SK-N-SH (cell line): ENCODE data around the gene ADAMTSL1. TPM values are rescaled to one million over a fixed set of nuclear protein-coding genes. Genes with fewer than 3 reads are reported as not detected.

Experiments
- CTCF ChIA-PET: fragments of 300-600, 350-600 bp; formaldehyde crosslinking; extraction: SDS; loops from one replicate; lab custom pipeline; 2021; lab: Yijun Ruan, JAX
- POLR2A ChIA-PET: fragments of 350-600 bp; sonication (Branson Sonifier 250); formaldehyde crosslinking; extraction: SDS; loops from one replicate; lab custom pipeline; 2020; ENCODE audit warnings: antibody characterized with exemption, inconsistent platforms; lab: Yijun Ruan, JAX
- DNase-seq: peaks from one replicate; pipeline ENCODE4 v3.0.0; 2012
- H2AFZ ChIP-seq: fragments of 200-600 bp; sonication (generic); 2 replicates; pipeline ENCODE4 v1.8.1; 2016; ENCODE audit warnings: antibody characterized with exemption, mild to moderate bottlenecking, low read depth
- H3F3A ChIP-seq: fragments of 200-600 bp; sonication (generic); replicated peaks from 2 replicates; pipeline ENCODE3; 2016; ENCODE audit warnings: antibody characterized with exemption, mild to moderate bottlenecking; ENCODE audit not compliant: insufficient read depth
- H3K27ac ChIP-seq, 2 experiments: fragments of 200-500 bp in 1 of 2; fragments of 200-600 bp in 1 of 2; sonication (Bioruptor generic) in 1 of 2; sonication (generic), shearing (Covaris generic) in 1 of 2; 2 replicates each; pipeline versions ENCODE4 v1.5.1 to v1.6.1; 2014 to 2016; ENCODE audit warnings: low read depth in 2 of 2, inconsistent platforms in 1 of 2, low read length in 1 of 2, mild to moderate bottlenecking in 1 of 2, mixed read lengths in 1 of 2
- H3K27me3 ChIP-seq: fragments of 200-600 bp; sonication (generic), shearing (Covaris generic); 2 replicates; pipeline ENCODE4 v1.6.1; 2016; ENCODE audit warnings: mixed run types; ENCODE audit not compliant: insufficient read depth
- H3K36me3 ChIP-seq, 2 experiments: fragments of 200-500 bp in 1 of 2; fragments of 200-600 bp in 1 of 2; sonication (Bioruptor generic) in 1 of 2; sonication (generic) in 1 of 2; replicated peaks in 1 of 2; 2 replicates each; pipeline versions ENCODE3 to v1.5.1; 2014 to 2016; ENCODE audit warnings: low read length in 1 of 2, mild to moderate bottlenecking in 1 of 2; ENCODE audit not compliant: insufficient read depth in 2 of 2, control insufficient read depth in 1 of 2
- H3K4me1 ChIP-seq, 2 experiments: fragments of 200-500 bp in 1 of 2; fragments of 200-600 bp in 1 of 2; sonication (Bioruptor generic) in 1 of 2; sonication (generic), shearing (Covaris generic) in 1 of 2; 2 replicates each; pipeline versions ENCODE4 v1.5.1 to v1.6.1; 2014 to 2016; ENCODE audit warnings: low read depth in 1 of 2, low read length in 1 of 2, mixed run types in 1 of 2; ENCODE audit not compliant: insufficient read depth in 2 of 2, control insufficient read depth in 1 of 2
- H3K4me2 ChIP-seq: fragments of 200-600 bp; sonication (generic), shearing (Covaris generic); 2 replicates; pipeline ENCODE4 v1.6.1; 2017; ENCODE audit warnings: mixed run types
- H3K4me3 ChIP-seq, 2 experiments: fragments of 200-500 bp in 1 of 2; fragments of 200-600 bp in 1 of 2; sonication (Bioruptor generic) in 1 of 2; sonication (generic), shearing (Covaris generic) in 1 of 2; 2 replicates each; pipeline versions ENCODE4 v1.5.1 to v1.8.1; 2014 to 2016; ENCODE audit warnings: low read depth in 2 of 2, inconsistent platforms in 1 of 2, low read length in 1 of 2, mild to moderate bottlenecking in 1 of 2, mixed read lengths in 1 of 2, moderate library complexity in 1 of 2
- H3K79me2 ChIP-seq: fragments of 200-600 bp; sonication (generic); 2 replicates; pipeline ENCODE4 v1.8.1; 2017; ENCODE audit warnings: mild to moderate bottlenecking; ENCODE audit not compliant: insufficient read depth
- H3K9ac ChIP-seq: fragments of 200-600 bp; sonication (generic); 2 replicates; pipeline ENCODE4 v1.6.1; 2017; ENCODE audit warnings: mixed run types
- H3K9me2 ChIP-seq: fragments of 200-600 bp; sonication (generic); 2 replicates; pipeline ENCODE4 v1.6.1; 2017; ENCODE audit warnings: mixed run types
- H3K9me3 ChIP-seq: fragments of 200-600 bp; sonication (generic); 2 replicates; pipeline ENCODE4 v1.6.1; 2017; ENCODE audit warnings: mixed run types, mild to moderate bottlenecking, moderate library complexity
- H4K20me1 ChIP-seq: fragments of 200-600 bp; sonication (generic); 2 replicates; pipeline ENCODE4 v1.6.1; 2017; ENCODE audit warnings: mild to moderate bottlenecking, mixed run types; ENCODE audit not compliant: insufficient read depth
- ELF1 ChIP-seq: IDR thresholded peaks from 2 replicates; pipeline ENCODE4 v1.4.0; 2012
- EP300 ChIP-seq, 2 experiments: IDR thresholded peaks; 2 replicates each; pipeline versions ENCODE4 v1.4.0 to v1.6.1; 2012; ENCODE audit warnings: borderline replicate concordance in 1 of 2, low read depth in 1 of 2, low read length in 1 of 2
- EZH2phosphoT487 ChIP-seq: fragments of 200-600 bp; sonication (generic); IDR thresholded peaks from 2 replicates; pipeline ENCODE4 v1.6.1; 2017; ENCODE audit warnings: low read depth, mixed run types, mild to moderate bottlenecking, antibody characterized with exemption, moderate library complexity, borderline replicate concordance
- FOSL2 ChIP-seq: IDR thresholded peaks from 2 replicates; pipeline ENCODE4 v1.4.0; 2012; ENCODE audit warnings: low read depth, mild to moderate bottlenecking, moderate library complexity, borderline replicate concordance
- FOXJ3 ChIP-seq: sonication (generic); formaldehyde crosslinking; IDR thresholded peaks from 2 replicates; pipeline ENCODE4 v1.5.1; 2020; ENCODE audit warnings: mild to moderate bottlenecking, missing genetic modification reagents
- FOXM1 ChIP-seq: IDR thresholded peaks from 2 replicates; pipeline ENCODE4 v1.4.0; 2012; ENCODE audit warnings: low read depth, mild to moderate bottlenecking
- GABPA ChIP-seq: IDR thresholded peaks from 2 replicates; pipeline ENCODE4 v1.4.0; 2012; ENCODE audit warnings: low read depth, mild to moderate bottlenecking
- JUND ChIP-seq: IDR thresholded peaks from 2 replicates; pipeline ENCODE4 v1.4.0; 2012
- MXI1 ChIP-seq: IDR thresholded peaks from 2 replicates; pipeline ENCODE4 v1.6.1; 2012; ENCODE audit warnings: mild to moderate bottlenecking, low read depth, low read length, improper control_type of control experiment
- NRF1 ChIP-seq: IDR thresholded peaks from 2 replicates; pipeline ENCODE4 v1.6.1; 2012; ENCODE audit warnings: low read depth, mild to moderate bottlenecking, low read length
- POLR2AphosphoS5 ChIP-seq: IDR thresholded peaks from 2 replicates; pipeline ENCODE4 v1.6.1; 2012; ENCODE audit warnings: low read depth, low read length
- RAD21 ChIP-seq: IDR thresholded peaks from 2 replicates; pipeline ENCODE4 v1.6.1; 2012; ENCODE audit warnings: mild to moderate bottlenecking, low read length
- RCOR1 ChIP-seq: fragments of 150-350 bp; IDR thresholded peaks from 2 replicates; pipeline ENCODE4 v1.6.1; 2017; ENCODE audit warnings: antibody characterized with exemption, low read length
- RFX5 ChIP-seq: IDR thresholded peaks from 2 replicates; pipeline ENCODE4 v1.6.1; 2012; ENCODE audit warnings: mild to moderate bottlenecking, improper control_type of control experiment, low read length
- RXRA ChIP-seq: IDR thresholded peaks from 2 replicates; pipeline ENCODE4 v1.4.0; 2012; ENCODE audit warnings: low read depth, mild to moderate bottlenecking, borderline replicate concordance
- SIN3A ChIP-seq: IDR thresholded peaks from 2 replicates; pipeline ENCODE4 v1.6.1; 2012; ENCODE audit warnings: low read depth, mild to moderate bottlenecking, low read length, moderate library complexity, borderline replicate concordance
- TAF1 ChIP-seq: IDR thresholded peaks from 2 replicates; pipeline ENCODE4 v1.6.1; 2012; ENCODE audit warnings: low read depth, mild to moderate bottlenecking, low read length, moderate library complexity, borderline replicate concordance
- TCF12 ChIP-seq: IDR thresholded peaks from 2 replicates; pipeline ENCODE4 v1.4.0; 2012
- TEAD4 ChIP-seq: IDR thresholded peaks from 2 replicates; pipeline ENCODE4 v1.4.0; 2012; ENCODE audit warnings: mild to moderate bottlenecking, borderline replicate concordance; ENCODE audit not compliant: insufficient read depth
- YY1 ChIP-seq: IDR thresholded peaks from 2 replicates; pipeline ENCODE4 v1.4.0; 2012; ENCODE audit warnings: low read depth, mild to moderate bottlenecking
- WGBS: methylation state at CpG from one replicate; pipeline ENCODE4 v1.1.6; 2017; ENCODE audit warnings: low lambda C conversion rate; 5-methylcytosine and 5-hydroxymethylcytosine counted together
- polyA plus RNA-seq, 3 experiments: library from polyadenylated mRNA; depleted of rRNA; stranded (reverse); fragments of >200 nt; gene quantifications; 2 replicates each; pipeline ENCODE4 v1.2.3, GENCODE V29; 2012
- TF ChIP-seq, protein P1 (sequence below): fragments of 200-600 bp; sonication (generic); IDR thresholded peaks from 2 replicates; pipeline ENCODE4 v1.6.1; 2017; ENCODE audit warnings: antibody characterized with exemption, mild to moderate bottlenecking, moderate library complexity
- TF ChIP-seq, protein P2 (sequence below): fragments of 150-350 bp; IDR thresholded peaks from 2 replicates; pipeline ENCODE4 v1.6.1; 2016; ENCODE audit warnings: mild to moderate bottlenecking, low read depth, low read length
- TF ChIP-seq, protein P3 (sequence below): IDR thresholded peaks from 2 replicates; pipeline ENCODE4 v1.4.0; 2012; ENCODE audit warnings: low read depth, borderline replicate concordance
- TF ChIP-seq, protein P4 (sequence below): IDR thresholded peaks from 2 replicates; pipeline ENCODE4; 2012

ADAMTSL1 gene, protein sequence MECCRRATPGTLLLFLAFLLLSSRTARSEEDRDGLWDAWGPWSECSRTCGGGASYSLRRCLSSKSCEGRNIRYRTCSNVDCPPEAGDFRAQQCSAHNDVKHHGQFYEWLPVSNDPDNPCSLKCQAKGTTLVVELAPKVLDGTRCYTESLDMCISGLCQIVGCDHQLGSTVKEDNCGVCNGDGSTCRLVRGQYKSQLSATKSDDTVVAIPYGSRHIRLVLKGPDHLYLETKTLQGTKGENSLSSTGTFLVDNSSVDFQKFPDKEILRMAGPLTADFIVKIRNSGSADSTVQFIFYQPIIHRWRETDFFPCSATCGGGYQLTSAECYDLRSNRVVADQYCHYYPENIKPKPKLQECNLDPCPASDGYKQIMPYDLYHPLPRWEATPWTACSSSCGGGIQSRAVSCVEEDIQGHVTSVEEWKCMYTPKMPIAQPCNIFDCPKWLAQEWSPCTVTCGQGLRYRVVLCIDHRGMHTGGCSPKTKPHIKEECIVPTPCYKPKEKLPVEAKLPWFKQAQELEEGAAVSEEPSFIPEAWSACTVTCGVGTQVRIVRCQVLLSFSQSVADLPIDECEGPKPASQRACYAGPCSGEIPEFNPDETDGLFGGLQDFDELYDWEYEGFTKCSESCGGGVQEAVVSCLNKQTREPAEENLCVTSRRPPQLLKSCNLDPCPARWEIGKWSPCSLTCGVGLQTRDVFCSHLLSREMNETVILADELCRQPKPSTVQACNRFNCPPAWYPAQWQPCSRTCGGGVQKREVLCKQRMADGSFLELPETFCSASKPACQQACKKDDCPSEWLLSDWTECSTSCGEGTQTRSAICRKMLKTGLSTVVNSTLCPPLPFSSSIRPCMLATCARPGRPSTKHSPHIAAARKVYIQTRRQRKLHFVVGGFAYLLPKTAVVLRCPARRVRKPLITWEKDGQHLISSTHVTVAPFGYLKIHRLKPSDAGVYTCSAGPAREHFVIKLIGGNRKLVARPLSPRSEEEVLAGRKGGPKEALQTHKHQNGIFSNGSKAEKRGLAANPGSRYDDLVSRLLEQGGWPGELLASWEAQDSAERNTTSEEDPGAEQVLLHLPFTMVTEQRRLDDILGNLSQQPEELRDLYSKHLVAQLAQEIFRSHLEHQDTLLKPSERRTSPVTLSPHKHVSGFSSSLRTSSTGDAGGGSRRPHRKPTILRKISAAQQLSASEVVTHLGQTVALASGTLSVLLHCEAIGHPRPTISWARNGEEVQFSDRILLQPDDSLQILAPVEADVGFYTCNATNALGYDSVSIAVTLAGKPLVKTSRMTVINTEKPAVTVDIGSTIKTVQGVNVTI (N-terminal part only)
- polyA plus RNA-seq (2012; rRNA removed), result 114 and 163 TPM in 2 replicates
- polyA plus RNA-seq (2012; cell fraction: cytosol; rRNA removed), result 59.3 and 94.0 TPM in 2 replicates
- 215 and 304 TPM in 2 replicates for polyA plus RNA-seq (2012; cell fraction: nucleus; rRNA removed)

DNA sequence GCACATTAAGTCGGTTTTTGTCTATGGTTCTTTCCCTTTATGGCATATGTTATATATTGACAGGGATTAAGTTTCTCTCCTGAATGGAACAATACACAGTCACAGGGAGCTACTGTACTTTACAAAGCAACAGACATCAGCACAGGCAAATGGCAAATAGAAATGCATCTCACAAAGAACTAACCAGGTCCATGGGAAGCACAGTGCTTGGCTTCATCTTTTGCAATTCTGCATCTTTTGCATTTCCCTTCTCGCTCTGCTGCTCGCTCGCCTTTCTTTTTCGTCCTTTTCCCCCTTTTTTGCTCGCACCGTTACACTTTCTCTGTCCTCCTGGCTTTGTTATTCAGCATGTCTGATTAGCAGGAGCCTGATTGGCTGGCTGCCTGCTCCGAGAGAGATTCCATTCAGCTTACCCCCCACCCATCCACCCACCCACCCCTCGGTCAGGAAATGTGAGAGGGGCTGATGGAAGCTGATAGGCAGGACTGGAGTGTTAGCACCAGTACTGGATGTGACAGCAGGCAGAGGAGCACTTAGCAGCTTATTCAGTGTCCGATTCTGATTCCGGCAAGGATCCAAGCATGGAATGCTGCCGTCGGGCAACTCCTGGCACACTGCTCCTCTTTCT is at the start of gene ADAMTSL1:
Gene ADAMTSL1 (plus strand): TSS at position 502 of the 628 bp plus-strand sequence. CDS start 80 bp downstream, at position 582.
- ChIA-PET POLR2A (no interaction called here), CTCF (interaction anchor here (1.1 to 4.5 kb wide), 2 partner anchors 26 to 31 kb away, joined by 3 to 25 read pairs; no protein-coding TSS in a partner anchor)
- Histone ChIP-seq H3F3A (peaks cover 32% of the 10 kb centered on the region), H3K4me1 (peaks cover 0 to 1% of the 10 kb centered on the region in 2 experiments; a peak in 3 of 4 replicates), H2AFZ (peak within 1 kb of the TSS; percentile 50), H3K4me2 (peak within 1 kb of the TSS; percentile 84), H3K79me2 (peaks cover 65% of the 10 kb centered on the region), H3K36me3 (peaks cover 0 to 13% of the 10 kb centered on the region in 2 experiments), H4K20me1 (no peaks in the 10 kb centered on the region), H3K4me3 (peak within 1 kb of the TSS; percentile 34 to 81), H3K27me3 (no peaks in the 10 kb centered on the region), H3K9me3 (no peaks in the 10 kb centered on the region), H3K9me2 (no peaks in the 10 kb centered on the region), H3K27ac (peak within 1 kb of the TSS; percentile 82 to 91), H3K9ac (peak within 1 kb of the TSS; percentile 82)
- 2% methylated on average over 13 of the region's 13 CpGs for WGBS
- DNase-seq, result peak; percentile 61
- TF ChIP-seq FOXM1, result no peak
- peak; percentile 73 for TF ChIP-seq TCF12
- TF ChIP-seq RCOR1, result no peak
- TF ChIP-seq YY1, result no peak
- TF ChIP-seq ELF1, result no peak; the same call in 1 of the 2 replicates
- no peak for TF ChIP-seq NRF1
- peak; percentile 83; the same call in 1 of the 2 replicates for TF ChIP-seq TAF1
- TF ChIP-seq, protein P1, sequence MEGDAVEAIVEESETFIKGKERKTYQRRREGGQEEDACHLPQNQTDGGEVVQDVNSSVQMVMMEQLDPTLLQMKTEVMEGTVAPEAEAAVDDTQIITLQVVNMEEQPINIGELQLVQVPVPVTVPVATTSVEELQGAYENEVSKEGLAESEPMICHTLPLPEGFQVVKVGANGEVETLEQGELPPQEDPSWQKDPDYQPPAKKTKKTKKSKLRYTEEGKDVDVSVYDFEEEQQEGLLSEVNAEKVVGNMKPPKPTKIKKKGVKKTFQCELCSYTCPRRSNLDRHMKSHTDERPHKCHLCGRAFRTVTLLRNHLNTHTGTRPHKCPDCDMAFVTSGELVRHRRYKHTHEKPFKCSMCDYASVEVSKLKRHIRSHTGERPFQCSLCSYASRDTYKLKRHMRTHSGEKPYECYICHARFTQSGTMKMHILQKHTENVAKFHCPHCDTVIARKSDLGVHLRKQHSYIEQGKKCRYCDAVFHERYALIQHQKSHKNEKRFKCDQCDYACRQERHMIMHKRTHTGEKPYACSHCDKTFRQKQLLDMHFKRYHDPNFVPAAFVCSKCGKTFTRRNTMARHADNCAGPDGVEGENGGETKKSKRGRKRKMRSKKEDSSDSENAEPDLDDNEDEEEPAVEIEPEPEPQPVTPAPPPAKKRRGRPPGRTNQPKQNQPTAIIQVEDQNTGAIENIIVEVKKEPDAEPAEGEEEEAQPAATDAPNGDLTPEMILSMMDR, result no peak
- TF ChIP-seq, protein P2, sequence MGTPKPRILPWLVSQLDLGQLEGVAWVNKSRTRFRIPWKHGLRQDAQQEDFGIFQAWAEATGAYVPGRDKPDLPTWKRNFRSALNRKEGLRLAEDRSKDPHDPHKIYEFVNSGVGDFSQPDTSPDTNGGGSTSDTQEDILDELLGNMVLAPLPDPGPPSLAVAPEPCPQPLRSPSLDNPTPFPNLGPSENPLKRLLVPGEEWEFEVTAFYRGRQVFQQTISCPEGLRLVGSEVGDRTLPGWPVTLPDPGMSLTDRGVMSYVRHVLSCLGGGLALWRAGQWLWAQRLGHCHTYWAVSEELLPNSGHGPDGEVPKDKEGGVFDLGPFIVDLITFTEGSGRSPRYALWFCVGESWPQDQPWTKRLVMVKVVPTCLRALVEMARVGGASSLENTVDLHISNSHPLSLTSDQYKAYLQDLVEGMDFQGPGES, result no peak
- peak; percentile 75; the same call in 1 of the 2 replicates for TF ChIP-seq POLR2AphosphoS5
- TF ChIP-seq MXI1, result peak; percentile 63; the same call in 1 of the 2 replicates
- TF ChIP-seq, protein P3, sequence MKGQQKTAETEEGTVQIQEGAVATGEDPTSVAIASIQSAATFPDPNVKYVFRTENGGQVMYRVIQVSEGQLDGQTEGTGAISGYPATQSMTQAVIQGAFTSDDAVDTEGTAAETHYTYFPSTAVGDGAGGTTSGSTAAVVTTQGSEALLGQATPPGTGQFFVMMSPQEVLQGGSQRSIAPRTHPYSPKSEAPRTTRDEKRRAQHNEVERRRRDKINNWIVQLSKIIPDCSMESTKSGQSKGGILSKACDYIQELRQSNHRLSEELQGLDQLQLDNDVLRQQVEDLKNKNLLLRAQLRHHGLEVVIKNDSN, result no peak
- peak; percentile 58 for TF ChIP-seq SIN3A
- peak; percentile 13; the same call in 1 of the 2 replicates for TF ChIP-seq RAD21
- TF ChIP-seq RFX5, result no peak
- TF ChIP-seq RXRA, result no peak
- TF ChIP-seq JUND, result no peak
- peak; percentile 47 to 62; a peak in 3 of 4 replicates for TF ChIP-seq EP300 (IDR thresholded peaks at IDR 0.05; ENCODE audit: borderline replicate concordance in 1 of 2, low read depth in 1 of 2, low read length in 1 of 2)
- peak; percentile 34; the same call in 1 of the 2 replicates for TF ChIP-seq TEAD4
- no peak for TF ChIP-seq FOXJ3 (CRISPR knock-in tag)
- TF ChIP-seq EZH2phosphoT487, result no peak
- TF ChIP-seq, protein P4, sequence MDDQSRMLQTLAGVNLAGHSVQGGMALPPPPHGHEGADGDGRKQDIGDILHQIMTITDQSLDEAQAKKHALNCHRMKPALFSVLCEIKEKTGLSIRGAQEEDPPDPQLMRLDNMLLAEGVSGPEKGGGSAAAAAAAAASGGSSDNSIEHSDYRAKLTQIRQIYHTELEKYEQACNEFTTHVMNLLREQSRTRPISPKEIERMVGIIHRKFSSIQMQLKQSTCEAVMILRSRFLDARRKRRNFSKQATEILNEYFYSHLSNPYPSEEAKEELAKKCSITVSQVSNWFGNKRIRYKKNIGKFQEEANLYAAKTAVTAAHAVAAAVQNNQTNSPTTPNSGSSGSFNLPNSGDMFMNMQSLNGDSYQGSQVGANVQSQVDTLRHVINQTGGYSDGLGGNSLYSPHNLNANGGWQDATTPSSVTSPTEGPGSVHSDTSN, result peak; percentile 86
- no peak for TF ChIP-seq FOSL2
- no peak for TF ChIP-seq GABPA
